ENCODE results near the gene DAGLA.
"Not testable (repeated sequence)": the region's sequence is repeated elsewhere in the genome, so short reads cannot be mapped to it uniquely, and the experiment has no call there.

The DAGLA gene, protein sequence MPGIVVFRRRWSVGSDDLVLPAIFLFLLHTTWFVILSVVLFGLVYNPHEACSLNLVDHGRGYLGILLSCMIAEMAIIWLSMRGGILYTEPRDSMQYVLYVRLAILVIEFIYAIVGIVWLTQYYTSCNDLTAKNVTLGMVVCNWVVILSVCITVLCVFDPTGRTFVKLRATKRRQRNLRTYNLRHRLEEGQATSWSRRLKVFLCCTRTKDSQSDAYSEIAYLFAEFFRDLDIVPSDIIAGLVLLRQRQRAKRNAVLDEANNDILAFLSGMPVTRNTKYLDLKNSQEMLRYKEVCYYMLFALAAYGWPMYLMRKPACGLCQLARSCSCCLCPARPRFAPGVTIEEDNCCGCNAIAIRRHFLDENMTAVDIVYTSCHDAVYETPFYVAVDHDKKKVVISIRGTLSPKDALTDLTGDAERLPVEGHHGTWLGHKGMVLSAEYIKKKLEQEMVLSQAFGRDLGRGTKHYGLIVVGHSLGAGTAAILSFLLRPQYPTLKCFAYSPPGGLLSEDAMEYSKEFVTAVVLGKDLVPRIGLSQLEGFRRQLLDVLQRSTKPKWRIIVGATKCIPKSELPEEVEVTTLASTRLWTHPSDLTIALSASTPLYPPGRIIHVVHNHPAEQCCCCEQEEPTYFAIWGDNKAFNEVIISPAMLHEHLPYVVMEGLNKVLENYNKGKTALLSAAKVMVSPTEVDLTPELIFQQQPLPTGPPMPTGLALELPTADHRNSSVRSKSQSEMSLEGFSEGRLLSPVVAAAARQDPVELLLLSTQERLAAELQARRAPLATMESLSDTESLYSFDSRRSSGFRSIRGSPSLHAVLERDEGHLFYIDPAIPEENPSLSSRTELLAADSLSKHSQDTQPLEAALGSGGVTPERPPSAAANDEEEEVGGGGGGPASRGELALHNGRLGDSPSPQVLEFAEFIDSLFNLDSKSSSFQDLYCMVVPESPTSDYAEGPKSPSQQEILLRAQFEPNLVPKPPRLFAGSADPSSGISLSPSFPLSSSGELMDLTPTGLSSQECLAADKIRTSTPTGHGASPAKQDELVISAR

DNA sequence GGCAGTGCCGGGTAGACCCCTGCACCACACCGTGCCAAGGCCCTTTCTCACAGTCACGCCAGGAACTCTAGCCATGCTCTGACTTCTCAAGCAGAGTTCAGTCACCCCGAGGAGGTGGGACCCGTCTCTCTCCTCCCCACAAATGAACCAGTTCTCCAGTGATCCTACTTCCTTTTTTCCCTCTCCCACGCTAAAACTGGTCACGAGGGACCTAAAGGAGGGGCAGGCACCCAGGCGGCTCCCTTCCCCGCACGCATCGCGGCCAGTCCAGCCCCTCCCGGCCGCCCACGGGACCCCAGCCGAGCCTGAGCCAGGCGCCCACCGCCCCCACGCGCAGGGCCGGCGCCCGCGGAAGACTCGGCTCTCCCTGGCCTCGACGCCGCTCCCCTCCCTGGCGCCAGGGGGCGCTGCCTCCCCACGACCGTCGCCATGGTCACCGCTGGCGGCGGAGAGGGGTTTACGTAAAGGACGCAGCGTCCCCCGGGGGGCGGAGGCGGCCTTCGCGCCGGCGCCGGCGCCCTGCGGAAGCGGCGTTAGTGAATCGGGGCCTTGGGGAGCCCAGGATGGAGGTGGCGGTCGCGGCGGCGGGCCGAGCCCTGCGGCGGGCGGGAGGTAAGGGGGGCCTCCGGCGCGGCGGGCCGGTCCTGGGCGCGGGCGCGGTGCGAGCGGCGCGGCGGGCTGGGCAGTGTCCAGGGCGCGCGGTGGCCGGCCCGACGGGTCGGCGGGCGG, at the start of gene DAGLA:
TSS of gene DAGLA (plus strand) at position 499 of the 729 bp plus-strand sequence. CDS start 39,765 bp downstream, outside the sequence.
- peak; percentile 73 to 81 for DNase-seq

DNA sequence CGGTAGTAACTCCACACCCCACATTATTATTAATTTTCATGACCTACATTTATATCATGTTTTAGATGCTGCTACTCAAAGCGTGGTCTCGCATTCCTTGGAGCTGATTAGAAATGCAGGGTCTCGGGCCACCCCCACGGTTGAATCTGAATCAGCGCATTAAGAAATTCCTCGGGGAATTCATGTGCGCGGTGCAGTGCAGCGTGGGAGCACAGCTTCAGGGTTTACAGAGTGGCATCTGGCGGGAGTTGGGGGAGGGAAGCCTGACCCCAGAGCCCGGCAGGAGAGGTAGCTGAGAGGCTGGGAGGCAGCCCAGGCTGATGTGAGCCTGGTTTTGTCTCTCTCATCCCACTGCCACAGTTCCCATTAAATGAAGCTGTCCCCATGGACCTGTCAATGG, 48.1 kb upstream of the DAGLA start:
- DNase-seq = no peak

DNA sequence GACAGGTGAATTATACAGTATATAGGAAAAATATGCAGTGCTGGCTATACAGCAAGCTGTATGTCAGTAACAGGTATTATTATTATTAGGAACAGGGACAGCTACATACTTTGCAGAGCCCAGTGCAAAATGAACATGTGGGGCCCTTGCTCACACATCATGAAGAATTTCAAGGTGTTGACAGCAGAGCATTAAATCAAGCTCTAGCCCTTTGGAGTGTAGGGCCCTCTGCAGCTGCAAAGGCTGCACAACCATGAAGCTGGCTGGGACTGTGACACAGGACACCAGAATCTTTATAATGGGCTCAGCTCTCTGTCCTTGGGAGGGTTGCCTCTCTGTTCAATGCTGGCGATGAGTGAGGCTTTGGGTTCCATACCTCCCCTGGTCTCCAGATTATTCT, 44.9 kb upstream of the DAGLA start:
- no peak for DNase-seq

DNA sequence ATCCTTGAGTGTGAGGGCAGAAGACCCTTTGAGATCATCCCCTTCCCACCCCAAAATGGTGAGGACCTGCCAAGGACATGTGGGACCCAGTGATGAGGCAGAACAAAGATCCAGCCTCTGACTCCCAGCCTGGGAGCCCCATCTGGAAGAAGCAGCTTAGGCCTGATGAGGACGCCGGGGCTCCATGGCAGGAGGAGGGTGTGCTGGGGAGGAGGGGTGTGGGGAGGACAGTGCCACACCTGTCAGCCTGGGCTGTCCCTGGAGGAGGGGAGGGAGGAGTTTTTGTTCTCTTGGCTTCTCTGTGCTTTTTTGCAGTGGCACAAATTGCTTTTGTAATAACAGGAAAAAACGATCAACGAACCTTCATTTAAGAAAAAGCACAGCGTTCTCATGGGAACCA, 44.4 kb upstream of the DAGLA start:
- DNase-seq = no peak

DNA sequence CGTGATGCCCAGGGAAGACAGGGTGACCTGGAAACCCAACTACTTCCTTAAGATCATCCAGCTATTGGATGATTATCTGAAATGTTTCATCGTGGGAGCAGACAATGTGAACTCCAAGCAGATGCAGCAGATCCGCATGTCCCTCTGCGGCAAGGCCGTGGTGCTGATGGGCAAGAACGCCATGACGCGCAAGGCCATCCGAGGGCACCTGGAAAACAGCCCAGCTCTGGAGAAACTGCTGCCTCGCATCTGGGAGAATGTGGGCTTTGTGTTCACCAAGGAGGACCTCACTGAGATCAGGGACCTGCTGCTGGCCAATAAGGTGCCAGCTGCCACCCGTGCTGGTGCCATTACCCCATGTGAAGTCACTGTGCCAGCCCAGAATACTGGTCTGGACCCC, 43.5 kb upstream of the DAGLA start:
- no peak for DNase-seq

DNA sequence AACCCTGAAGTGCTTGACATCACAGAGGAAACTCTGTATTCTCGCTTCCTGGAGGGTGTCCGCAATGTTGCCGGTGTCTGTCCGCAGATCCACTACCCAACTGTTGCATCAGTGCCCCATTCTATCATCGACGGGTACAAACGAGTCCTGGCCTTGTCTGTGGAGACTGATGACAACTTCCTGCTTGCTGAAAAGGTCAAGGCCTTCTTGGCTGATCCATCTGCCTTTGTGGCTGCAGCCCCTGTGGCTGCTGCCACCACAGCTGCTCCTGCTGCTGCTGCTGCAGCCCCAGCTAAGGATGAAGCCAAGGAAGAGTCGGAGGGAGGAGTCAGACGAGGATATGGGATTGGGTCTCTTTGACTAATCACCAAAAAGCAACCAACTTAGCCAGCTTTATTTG, 42.9 kb upstream of the DAGLA start:
- no peak for DNase-seq

DNA sequence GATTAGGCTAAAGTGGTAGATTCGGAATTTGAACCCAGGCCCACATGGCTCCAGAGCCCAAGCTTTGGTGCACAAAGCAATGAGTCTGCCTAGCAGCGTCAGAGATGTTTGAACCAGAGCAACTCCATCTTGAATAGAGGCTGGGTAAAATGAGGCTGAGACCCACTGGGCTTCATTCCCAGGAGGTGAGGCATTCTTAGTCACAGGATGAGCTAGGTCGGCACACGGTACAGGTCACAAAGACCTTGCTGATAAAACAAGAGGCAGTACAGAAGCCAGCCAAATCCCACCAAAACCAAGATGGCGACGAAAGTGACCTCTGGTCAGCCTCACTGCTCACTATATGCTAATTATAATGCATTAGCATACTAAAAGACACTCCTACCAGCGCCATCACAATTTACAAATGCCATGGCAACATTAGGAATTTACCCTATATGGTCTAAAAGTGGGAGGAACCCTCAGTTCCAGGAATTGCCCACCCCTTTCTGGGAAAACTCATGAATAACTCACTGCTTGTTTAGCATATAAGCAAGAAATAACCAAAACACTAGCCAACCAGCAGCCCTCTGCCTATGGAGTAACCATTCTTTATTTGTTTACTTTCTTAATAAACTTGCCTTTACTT, 40.3 kb upstream of the DAGLA start:
- no peak for DNase-seq

DNA sequence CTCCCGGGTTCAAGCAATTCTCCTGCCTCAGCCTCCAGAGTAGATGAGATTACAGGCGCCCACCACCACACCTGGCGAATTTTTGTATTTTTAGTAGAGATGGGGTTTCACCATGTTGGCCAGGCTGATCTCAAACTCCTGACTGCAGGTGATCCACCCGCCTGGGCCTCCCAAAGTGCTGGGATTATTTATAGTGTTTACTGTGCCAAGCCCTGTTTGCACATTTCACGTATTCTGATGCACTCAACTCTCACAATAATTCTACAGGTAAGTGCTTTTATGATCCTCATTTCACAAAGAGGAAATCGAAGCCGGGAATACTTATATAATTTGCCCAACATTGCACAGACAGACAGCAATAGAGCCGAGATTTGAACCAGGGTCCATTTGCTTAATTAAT, 38.0 kb upstream of the DAGLA start:
- no peak for DNase-seq

DNA sequence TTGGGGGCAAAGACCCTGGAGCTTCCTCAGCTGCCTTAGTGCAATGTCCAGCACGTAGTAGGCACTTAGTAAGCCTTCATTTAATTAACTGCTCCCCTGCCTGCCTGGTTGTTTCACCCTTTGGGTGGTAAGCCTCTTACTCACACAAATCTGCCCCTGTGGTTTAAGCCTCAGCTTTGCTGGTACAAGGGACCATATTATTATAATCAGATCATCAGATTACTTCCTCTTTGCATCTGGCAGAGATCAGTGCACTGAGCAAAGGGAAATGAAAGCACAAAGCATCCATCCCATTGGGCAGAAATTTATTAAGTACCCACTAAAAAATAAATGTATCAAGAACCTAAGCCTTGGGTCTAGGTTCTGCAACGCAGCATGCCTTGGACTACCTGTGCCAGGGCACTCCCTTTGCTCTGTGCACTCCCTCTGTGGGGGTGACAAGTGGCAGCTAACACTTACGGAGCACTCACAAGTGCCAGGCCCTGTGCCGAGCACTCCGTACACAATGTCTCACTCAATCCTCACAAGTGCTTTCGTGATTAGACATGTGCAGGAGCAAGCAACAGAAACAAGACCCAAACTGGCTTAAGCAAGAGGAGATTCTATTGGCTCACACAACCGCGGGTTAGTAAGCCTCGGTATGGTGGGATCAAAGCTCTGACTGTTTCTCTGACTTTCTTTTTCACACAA, 34.9 kb upstream of the DAGLA start:
- no peak for DNase-seq

DNA sequence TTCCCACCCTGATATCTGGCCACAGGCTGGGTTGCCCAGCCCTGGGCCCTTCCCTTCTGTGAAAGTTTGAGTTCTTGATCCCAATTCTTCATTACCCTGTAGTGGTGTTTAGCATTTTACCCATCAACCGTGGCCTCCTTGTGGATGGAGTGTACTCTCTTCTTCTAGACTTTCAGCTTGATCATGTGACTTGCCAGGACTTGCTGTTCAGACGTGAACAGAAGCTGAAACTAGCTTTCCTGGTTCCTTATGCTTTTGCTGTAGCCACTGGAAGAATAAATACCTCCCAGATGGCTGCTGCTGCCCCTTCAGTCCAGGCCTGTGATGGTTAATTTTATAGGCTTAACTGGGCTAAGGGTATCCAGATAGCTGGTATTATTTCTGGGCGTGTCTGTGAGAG, 32.7 kb upstream of the DAGLA start:
- DNase-seq = no peak

DNA sequence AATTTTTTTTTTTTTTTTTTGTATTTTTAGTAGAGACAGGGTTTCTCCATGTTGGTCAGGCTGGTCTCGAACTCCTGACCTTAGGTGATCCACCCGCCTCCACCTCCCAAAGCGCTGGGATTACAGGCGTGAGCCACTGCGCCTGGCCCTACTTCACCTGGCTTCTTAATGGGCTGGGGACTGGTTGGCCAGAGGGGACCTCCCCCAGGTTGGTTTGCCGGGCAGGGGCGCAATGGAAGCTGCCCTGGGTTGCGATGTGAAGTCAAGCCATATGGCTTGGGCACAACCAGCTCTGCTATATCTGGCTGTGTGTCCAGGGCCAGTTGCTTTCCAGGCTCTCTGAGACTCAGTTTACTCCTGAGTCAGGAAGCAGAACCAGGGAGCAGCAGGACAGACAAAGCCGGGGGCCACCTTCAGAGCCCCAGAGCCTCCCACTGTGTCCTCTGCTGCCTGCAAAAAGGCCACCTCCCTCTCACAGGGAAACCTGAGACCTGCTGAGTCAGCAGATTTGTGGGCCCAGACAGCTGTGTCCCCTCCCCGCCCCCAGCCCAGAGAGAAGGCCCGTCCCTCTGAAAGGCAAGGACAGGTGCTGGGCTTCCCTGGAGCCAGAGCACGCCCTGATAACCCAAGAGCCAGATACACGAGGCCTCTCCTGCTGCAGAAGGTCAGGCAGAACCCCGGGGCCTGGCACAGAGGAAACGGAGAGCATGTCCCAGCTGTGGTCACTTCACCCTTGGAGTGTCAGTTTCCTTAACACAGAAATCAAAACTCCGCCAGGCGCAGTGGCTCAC, 29.2 kb upstream of the DAGLA start:
- no peak for DNase-seq

DNA sequence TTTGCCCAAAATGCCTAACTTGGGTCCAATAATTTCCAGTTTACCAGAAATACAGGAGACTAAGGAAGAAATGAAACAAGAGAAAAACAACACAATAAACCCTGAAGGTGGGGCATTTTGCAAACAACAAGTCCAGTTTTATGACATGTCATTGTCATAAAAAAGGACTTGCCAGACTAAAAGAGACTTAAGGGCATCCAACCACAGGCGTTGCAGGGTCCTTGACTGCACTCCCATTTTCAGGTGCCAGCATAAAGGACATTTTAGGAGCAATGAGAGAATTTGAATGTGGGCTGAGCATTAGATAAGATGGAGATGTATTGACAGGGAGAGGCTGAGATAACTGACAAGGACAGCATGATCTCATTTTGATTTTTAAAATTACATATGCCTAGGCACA, 28.1 kb upstream of the DAGLA start:
- no peak for DNase-seq

DNA sequence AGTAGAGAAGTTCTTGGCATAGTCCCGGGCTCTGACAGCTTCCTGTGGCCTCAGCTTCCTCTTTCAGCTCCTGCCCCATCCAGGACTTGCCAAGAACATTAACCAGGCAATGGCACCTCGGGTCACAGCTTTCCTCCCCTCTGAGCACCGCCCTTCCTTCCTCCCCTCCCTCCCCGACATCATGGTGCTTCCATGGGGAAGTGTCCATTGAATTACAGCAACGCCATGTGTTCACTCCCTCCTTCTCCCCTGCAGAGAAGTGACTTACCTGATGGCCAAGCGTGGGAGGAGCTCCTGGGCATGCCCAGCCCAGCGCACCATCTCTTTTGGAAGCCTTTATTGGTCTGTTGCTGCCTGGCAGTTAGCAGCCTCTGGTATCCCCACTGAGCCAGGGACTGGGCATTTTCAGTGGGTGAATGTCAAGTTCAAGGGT, 25.8 kb upstream of the DAGLA start:
- DNase-seq = peak in 1 of 2 donors; percentile 45

DNA sequence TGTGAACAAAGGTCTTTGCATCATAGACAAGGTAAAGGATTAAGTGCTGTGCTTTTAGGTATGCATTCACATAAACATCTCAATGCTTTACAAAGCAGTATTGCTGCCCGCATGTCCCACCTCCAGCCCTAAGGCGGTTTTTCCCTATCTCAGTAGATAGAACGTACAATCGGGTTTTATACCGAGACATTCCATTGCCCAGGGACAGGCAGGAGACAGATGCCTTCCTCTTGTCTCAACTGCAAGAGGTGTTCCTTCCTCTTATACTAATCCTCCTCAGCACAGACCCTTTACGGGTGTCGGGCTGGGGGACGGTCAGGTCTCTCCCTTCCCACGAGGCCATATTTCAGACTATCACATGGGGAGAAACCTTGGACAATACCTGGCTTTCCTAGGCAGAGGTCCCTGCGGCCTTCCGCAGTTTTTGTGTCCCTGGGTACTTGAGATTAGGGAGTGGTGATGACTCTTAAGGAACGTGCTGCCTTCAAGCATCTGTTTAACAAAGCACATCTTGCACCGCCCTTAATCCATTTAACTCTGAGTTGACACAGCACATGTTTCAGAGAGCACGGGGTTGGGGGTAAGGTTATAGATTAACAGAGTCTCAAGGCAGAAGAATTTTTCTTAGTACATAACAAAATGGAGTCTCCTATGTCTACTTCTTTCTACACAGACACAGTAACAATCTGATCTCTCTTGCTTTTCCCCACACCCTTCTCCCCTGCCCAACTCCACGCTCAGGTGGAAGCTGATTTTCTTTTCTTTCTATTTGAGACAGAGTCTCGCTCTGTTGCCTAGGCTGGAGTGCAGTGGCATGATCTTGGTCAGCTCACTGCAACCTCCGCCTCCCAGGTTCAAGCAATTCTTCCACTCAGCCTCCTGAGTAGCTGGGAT, 24.7 kb upstream of the DAGLA start:
- DNase-seq = not testable (repeated sequence)

DNA sequence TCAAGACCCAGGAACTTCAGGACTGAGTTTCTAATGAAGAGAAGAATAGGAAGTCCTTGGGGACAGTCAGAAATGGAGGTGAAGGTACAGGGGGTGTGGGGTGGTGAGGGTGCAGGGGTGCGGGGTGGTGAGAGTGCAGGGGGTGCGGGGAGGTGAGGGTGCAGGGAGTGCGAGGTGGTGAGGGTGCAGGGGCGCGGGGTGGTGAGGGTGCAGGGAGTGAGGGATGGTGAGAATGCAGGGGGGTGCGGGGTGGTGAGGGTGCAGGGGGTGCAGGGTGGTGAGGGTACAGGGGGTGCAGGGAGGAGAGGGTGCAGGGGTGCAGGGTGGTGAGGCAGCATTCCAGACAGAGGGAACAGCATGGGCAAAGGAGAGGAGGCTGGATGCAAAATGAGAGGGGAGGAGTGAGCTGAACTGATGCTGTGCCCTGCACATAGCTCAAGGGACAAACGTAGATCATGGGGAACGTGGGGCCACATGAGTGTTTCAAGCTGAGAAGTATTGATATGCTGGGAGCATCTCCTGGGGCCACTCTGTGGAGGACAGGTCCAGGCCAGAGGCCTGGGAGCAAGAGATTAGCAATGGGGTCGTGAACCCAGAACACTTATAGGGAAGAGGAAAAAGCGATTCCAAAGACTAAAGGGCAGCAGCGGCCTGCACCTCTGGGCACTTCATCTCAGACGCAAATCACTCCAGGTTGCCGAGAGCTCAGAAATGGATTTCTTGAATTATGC, 23.7 kb upstream of the DAGLA start:
- no peak for DNase-seq

DNA sequence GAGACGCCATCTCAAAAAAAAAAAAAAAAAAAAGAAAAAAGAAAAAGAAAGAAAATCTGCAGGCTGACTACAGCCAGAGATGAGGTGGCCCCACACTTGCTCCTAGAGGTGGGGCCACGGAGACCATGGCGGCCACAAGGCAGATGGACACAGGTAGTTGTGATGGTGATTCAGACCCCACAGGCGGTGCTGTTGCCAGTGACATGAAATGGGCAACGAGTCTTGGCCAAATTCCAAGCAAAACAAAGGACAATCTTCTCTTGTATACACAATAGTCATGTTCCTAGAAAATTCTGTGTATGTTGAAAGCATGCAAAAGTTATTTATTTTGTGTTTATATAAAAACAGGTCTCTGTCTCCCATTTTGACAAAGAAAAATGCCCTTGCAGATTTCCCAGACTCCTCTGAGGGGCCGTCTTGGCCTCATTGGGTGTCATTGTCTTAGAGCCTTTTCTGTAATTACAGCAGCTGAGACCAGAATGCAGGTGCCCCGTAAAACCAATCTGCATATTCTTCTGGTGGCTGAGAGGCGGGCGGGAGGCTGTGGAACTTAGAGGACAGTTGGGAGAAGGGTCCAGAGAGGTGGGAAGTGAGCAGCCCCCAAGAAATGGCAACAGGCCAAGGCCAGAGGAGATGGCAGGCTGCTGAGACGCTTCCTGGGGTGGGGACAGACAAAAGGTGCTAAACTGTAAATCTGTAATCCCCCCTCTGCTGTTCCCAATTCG, 22.5 kb upstream of the DAGLA start:
- no peak for DNase-seq

DNA sequence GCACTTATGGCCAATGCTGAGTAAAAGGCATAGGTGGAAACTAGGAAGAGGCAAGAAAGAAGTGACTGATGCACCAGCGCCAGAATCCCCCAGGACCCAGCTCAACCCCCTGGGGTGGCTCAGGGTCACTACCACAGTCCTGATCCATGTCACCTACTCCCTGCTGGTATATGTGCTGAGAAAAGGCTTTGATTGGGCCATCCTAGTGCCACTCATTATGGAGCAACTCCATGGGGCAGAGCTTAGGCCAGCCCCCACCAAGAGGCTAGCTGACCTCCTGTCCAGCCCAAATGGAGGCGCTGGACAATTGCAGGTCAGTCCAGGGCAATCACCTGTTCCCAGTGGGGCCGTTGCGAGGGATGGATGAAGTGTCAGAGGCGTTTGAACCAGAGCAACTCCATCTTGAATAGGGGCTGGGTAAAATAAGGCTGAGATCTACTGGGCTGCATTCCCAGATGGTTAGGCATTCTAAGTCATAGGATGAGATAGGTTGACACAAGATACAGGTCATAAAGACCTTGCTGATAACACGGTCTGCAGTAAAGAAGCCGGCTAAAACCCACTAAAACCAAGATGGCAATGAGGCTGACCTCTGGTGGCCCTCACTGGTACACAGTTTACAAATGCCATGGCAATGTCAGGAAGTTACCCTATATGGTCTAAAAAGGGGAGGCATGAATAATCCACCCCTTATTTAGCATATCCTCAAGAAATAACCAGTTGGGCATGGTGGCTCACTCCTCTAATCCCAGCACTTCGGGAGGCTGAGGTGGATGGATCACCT, 20.6 kb upstream of the DAGLA start:
- DNase-seq = no peak

DNA sequence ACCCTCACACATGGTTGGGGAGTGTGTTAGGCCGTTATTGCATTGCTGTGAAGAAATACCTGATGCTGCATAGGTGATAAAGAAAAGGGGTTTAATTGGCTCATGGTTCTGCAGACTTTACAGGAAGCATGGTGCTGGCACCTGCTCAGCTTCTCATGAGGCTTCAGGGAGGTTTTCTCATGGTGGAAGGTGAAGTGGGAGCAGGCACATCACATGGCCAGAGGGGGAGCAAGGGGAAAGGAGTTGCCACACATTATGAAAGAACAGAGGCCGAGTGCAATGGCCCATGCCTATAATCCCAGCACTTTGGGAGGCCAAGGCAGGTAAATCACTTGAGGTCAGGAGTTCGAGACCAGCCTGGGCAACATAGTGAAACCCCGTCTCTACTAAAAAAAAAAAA, 19.2 kb upstream of the DAGLA start:
- not testable (repeated sequence) for DNase-seq

All from CD4-positive, alpha-beta T cell treated with Interleukin-1 beta for 1 hour (primary cell).